Measurements from ENCODE around the gene EVA1C.
"Not testable (repeated sequence)": the region's sequence is repeated elsewhere in the genome, so short reads cannot be mapped to it uniquely, and the experiment has no call there.

The EVA1C gene, protein sequence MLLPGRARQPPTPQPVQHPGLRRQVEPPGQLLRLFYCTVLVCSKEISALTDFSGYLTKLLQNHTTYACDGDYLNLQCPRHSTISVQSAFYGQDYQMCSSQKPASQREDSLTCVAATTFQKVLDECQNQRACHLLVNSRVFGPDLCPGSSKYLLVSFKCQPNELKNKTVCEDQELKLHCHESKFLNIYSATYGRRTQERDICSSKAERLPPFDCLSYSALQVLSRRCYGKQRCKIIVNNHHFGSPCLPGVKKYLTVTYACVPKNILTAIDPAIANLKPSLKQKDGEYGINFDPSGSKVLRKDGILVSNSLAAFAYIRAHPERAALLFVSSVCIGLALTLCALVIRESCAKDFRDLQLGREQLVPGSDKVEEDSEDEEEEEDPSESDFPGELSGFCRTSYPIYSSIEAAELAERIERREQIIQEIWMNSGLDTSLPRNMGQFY

DNA sequence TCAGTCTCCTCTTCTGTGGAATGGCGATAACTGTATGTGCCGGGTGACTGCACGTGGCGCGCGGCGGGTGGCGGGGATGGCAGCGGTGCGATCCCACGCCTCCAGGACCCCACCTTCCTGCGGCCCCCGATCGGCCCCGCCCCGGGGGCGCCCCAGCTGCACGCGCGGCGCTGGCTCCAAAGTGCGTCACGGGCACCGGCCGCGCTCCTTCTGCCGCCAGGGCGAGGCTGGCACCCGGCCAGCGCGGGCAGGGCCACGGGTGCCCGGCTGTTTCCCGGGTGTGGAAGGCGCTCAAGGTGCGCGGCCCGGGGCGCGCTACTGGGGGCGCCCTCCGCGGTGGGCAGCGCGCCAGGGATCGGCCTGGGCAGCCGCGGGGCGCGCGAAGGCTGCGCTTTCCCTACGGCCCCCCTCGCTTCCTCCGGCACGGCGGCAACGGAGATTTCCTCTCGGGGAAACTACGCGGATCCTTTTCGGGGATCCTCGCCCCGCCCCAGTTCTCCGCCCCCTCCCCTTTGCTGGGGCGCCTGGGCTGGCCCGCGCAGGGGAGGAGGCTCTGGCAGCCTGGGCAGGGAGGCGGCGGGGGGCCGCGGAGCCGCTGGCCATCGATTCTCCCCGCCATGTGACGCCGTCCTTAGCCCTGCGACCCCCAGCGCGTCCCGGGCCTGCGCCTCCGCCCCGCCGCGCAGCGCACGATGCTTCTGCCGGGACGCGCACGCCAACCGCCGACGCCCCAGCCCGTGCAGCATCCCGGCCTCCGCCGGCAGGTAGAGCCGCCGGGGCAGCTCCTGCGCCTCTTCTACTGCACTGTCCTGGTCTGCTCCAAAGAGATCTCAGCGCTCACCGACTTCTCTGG, at the start of gene EVA1C:
Gene EVA1C, plus strand, starts transcription at position 545 of the 853 bp plus-strand sequence. Its CDS starts 148 bp downstream, at position 693.
- TF ChIP-seq, protein P1, sequence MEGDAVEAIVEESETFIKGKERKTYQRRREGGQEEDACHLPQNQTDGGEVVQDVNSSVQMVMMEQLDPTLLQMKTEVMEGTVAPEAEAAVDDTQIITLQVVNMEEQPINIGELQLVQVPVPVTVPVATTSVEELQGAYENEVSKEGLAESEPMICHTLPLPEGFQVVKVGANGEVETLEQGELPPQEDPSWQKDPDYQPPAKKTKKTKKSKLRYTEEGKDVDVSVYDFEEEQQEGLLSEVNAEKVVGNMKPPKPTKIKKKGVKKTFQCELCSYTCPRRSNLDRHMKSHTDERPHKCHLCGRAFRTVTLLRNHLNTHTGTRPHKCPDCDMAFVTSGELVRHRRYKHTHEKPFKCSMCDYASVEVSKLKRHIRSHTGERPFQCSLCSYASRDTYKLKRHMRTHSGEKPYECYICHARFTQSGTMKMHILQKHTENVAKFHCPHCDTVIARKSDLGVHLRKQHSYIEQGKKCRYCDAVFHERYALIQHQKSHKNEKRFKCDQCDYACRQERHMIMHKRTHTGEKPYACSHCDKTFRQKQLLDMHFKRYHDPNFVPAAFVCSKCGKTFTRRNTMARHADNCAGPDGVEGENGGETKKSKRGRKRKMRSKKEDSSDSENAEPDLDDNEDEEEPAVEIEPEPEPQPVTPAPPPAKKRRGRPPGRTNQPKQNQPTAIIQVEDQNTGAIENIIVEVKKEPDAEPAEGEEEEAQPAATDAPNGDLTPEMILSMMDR (conservative IDR thresholded peaks at IDR 0.05; ENCODE audit: low read depth, low read length): no peak
- DNase-seq (ENCODE audit: low read depth): peak; percentile 49
- H3K4me3 ChIP-seq (ENCODE audit: low read depth, low read length): peak within 1 kb of the TSS; percentile 71

DNA sequence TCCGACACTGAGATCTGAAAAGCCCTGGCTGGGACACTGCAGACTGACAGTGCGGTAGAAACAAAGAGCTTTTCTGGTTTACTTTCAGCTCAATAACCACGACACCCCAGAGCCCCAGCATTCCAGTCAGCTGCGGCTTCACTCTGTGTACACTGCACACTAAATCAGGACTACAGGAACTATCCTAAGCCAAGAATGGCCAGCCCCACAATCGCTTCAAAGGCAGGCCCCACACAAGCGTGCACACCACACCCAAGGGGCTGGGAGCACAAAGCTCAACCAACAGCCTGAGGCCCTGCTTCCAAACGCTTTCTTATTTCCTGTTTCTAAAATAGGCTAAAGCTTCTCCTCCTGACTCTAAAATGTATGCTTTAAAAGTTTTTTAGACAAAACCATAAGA, 48.1 kb upstream of the EVA1C start:
- TF ChIP-seq, protein P1 (conservative IDR thresholded peaks at IDR 0.05; ENCODE audit: low read depth, low read length): no peak
- no peak overlapping the region for H3K4me3 ChIP-seq (ENCODE audit: low read depth, low read length)
- DNase-seq (ENCODE audit: low read depth): peak; percentile 68

DNA sequence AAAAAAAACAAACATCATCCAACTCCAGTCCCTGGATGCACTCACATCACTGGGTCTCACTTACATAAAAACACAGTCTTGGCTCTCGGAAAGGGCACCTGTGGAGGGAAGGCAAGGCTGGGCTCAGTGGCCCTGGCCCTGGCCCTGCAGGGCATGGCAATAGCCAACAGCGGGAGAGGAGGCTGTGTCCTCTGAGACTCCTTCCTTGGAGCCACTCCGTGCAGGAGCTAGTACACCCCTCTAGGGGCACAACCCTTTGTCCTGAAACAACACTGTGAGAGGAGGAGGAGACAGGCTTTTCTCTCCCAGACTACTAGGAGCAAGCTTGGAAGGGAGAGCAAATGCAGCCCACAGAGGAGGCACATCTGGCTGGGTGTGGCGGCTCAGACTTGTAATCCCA, 47.7 kb upstream of the EVA1C start:
- TF ChIP-seq, protein P1 (conservative IDR thresholded peaks at IDR 0.05; ENCODE audit: low read depth, low read length): peak; percentile 39
- DNase-seq (ENCODE audit: low read depth): peak; percentile 56

DNA sequence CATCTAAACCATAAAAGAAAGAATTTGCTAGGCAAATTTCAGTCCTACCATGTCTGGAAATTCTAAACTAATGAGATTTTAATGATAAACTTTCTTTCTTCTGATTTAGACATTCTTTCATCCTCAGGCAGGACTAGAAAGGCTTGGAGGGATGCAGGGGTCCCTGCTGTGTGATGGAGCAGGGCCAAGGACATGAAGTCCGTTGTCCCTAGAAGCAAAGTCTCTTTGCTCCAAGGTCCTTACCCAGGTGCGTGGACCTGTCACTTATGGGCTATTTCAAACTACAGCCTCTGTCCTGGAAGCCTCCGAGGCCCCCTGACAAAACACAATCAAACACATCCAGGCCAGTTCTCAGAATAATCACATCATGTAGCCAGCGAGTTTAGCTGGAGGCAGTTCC, 46.3 kb upstream of the EVA1C start:
- TF ChIP-seq, protein P1 (conservative IDR thresholded peaks at IDR 0.05; ENCODE audit: low read depth, low read length): no peak
- DNase-seq (ENCODE audit: low read depth): no peak
- H3K4me3 ChIP-seq (ENCODE audit: low read depth, low read length): no peak overlapping the region

More for the DNA sequence above, 47.7 kb upstream of the EVA1C start:
- no peak overlapping the region for H3K4me3 ChIP-seq (ENCODE audit: low read depth, low read length)

DNA sequence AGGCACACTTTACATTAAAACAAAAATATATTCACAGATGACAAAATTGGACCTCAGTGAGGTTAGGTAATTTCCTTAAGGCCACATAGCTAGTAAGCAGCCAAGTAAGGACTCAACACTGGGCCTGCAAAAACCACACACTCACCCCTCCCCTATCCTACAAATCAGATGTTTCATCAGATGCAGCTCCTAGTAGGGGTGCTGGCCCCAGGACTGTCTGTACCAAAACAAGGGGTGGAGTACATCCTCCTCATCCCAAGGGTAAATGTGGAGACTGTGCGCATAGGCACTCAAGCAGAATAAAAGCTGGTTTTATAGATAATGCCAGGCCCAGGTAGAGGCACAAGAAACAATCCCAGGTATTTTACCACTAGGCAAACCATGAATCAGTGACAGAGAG, 45.3 kb upstream of the EVA1C start:
- no peak overlapping the region for H3K4me3 ChIP-seq (ENCODE audit: low read depth, low read length)
- DNase-seq (ENCODE audit: low read depth): peak; percentile 94
- TF ChIP-seq, protein P1 (conservative IDR thresholded peaks at IDR 0.05; ENCODE audit: low read depth, low read length): no peak

DNA sequence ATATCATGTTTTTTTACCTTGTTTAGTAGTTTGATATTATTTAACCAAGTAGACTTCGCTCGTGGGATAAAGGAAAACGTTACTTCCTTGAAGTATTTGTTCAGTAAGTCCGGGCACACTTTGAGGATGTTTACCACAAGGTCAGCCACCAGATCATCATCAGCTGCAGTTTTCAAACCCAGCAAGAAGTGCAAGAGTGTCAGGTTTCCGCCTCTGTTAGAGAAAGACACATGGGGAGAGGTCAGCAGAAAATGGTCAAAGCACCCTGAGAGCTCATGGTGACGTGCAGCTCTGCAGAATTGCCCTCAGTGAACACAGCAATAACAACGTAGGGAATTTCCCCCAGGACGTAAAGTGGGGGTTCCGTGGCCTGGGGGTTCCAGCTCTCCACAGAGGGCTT, 44.1 kb upstream of the EVA1C start:
- H3K4me3 ChIP-seq (ENCODE audit: low read depth, low read length): no peak overlapping the region
- TF ChIP-seq, protein P1 (conservative IDR thresholded peaks at IDR 0.05; ENCODE audit: low read depth, low read length): no peak
- DNase-seq (ENCODE audit: low read depth): peak; percentile 99

DNA sequence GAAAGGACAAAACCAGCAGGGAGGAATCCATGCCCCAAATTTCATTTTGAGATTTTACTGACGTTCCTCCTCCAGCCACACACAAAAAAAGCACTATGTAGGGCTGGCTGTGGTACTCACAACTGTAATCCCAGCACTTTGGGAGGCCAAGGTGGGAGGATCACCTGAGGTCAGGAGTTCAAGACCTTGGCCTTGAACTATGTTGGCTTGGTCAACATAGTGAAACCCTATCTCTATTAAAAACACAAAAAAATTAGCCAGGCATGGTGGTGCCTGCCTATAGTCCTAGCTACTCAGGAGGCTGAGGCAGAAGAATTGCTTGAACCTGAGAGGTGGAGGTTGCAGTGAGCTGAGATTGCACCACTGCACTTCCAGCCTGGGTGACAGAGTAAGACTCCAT, 43.5 kb upstream of the EVA1C start:
- not testable (repeated sequence) for DNase-seq (ENCODE audit: low read depth); H3K4me3 ChIP-seq (ENCODE audit: low read depth, low read length)
